GM12875 (cell line): Measurements from ENCODE around the gene PFKFB4.

ENCODE experiments used
- H3K4me3 ChIP-seq: one replicate; pipeline ENCODE4 v1.5.1; 2011; ENCODE audit warnings: low read depth, low read length, control low read depth
- TF ChIP-seq, protein P1 (sequence below): IDR thresholded peaks from 2 replicates; pipeline ENCODE4 v1.5.1; 2011; ENCODE audit warnings: low read depth, mild to moderate bottlenecking, control low read depth, inconsistent platforms, low read length, moderate library complexity, borderline replicate concordance; ENCODE audit not compliant: insufficient read depth

The PFKFB4 gene

DNA sequence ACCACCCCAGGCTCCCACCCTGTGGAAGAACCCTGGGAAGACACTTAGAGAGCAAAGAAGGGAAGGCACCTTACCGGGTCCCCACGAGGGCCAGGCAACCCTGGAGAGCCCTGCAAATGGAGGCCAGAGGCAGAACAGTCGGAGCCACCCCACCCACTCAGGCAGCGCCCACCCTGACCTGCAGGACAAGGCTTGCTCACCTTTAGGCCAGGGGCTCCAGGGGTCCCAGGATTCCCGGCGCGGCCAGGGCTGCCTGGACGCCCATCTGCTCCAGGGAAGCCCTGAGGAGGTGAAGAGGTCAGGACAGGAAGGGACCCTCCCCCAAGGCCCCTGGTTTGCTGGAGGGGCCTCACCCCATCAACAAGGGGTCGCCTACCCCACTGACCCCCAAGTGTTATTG is 28.2 kb upstream of the PFKFB4 start:
- TF ChIP-seq, protein P1, sequence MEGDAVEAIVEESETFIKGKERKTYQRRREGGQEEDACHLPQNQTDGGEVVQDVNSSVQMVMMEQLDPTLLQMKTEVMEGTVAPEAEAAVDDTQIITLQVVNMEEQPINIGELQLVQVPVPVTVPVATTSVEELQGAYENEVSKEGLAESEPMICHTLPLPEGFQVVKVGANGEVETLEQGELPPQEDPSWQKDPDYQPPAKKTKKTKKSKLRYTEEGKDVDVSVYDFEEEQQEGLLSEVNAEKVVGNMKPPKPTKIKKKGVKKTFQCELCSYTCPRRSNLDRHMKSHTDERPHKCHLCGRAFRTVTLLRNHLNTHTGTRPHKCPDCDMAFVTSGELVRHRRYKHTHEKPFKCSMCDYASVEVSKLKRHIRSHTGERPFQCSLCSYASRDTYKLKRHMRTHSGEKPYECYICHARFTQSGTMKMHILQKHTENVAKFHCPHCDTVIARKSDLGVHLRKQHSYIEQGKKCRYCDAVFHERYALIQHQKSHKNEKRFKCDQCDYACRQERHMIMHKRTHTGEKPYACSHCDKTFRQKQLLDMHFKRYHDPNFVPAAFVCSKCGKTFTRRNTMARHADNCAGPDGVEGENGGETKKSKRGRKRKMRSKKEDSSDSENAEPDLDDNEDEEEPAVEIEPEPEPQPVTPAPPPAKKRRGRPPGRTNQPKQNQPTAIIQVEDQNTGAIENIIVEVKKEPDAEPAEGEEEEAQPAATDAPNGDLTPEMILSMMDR, result no peak
- H3K4me3 ChIP-seq, result no peak overlapping the region

GRCh38 chr3:48581621-48582481 is 25.2 kb upstream of the PFKFB4 start:
- TF ChIP-seq, protein P1, result no peak
- no peak overlapping the region for H3K4me3 ChIP-seq

- no peak overlapping the region for H3K4me3 ChIP-seq
- TF ChIP-seq, protein P1, result no peak
These were observed 20.0 kb upstream of the PFKFB4 start for GRCh38 chr3:48576647-48577046.

- TF ChIP-seq, protein P1, result no peak
- H3K4me3 ChIP-seq, result no peak overlapping the region
These were observed 18.8 kb upstream of the PFKFB4 start for GRCh38 chr3:48575366-48575765.

- TF ChIP-seq, protein P1, result no peak
- no peak overlapping the region for H3K4me3 ChIP-seq
These were observed 17.5 kb upstream of the PFKFB4 start for GRCh38 chr3:48573973-48574585.

DNA sequence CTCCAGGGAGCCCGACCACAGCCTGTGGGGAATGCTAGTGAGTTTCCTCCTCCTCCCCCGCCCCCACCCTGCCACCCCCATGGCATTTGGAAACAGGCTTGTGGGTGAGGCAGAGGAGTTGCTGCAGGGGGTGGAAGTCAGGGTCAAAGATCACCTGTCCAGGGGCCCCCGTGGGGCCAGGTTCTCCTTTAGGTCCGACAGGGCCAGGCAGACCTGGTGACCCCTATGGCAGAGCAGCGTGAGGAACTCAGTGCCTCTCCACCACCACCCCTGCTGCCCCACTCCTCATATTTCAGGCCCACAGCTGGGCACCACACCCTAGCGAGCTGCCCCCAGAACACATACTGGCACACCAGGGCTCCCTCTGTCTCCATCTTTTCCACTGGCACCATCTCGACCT is 15.9 kb upstream of the PFKFB4 start:
- H3K4me3 ChIP-seq, result no peak overlapping the region
- TF ChIP-seq, protein P1, result no peak

GRCh38 chr3:48571938-48572337 is 15.3 kb upstream of the PFKFB4 start:
- TF ChIP-seq, protein P1, result no peak
- no peak overlapping the region for H3K4me3 ChIP-seq
